Spleen (tissue), 7 donors: Measurements from ENCODE around the gene CSNK1E.

Experiments
- CTCF ChIP-seq, 11 experiments: fragments of 200-600 bp in 7 of 11; fragments of 450-650 bp in 4 of 11; sonication (generic) in 4 of 11; IDR thresholded peaks in 8 of 11; conservative IDR thresholded peaks in 3 of 11; 1 replicate in 7 of 11; 2 replicates in 4 of 11; pipeline versions ENCODE4 v1.4.0 to v1.8.0; 2016 to 2021; ENCODE audit warnings: antibody characterized with exemption in 11 of 11, inconsistent platforms in 4 of 11, mild to moderate bottlenecking in 1 of 11
- POLR2AphosphoS5 ChIP-seq, 3 donors: sonication (generic); formaldehyde crosslinking; IDR thresholded peaks; one replicate each; pipeline ENCODE4 v1.5.1; 2017; ENCODE audit warnings: antibody characterized with exemption in 3 of 3
- donor health status: DM: no; HTN: no; CAD: no; lungs with moderate emphysema.
- donor health status: DM: no; HTN: no; CAD: no.
- donor health status: DM: no; HTN: no; CAD: no.

- no peak for TF ChIP-seq CTCF (IDR thresholded peaks at IDR 0.05 in 8 of 11, conservative IDR thresholded peaks at IDR 0.05 in 3 of 11)
- TF ChIP-seq POLR2AphosphoS5 (IDR thresholded peaks at IDR 0.05) = no peak
Observed at GRCh38 chr22:38285018-38285417, 32.2 kb downstream of the CSNK1E start.
